ENCODE results near the gene DRD5.
A peak's percentile ranks its signal among the peaks of the same experiment; 100 is the strongest.

DRD5 gene

GRCh38 chr4:9812501-9813340 lies 31.3 kb downstream of the DRD5 start:
- peak; percentile 84 for FAIRE-seq
- DNase-seq (ENCODE audit: extremely low spot score, insufficient read length, low read depth) = no peak

GRCh38 chr4:9816285-9816684 lies 34.9 kb downstream of the DRD5 start:
- no peak for DNase-seq (ENCODE audit: extremely low spot score, insufficient read length, low read depth)
- FAIRE-seq = no peak

- no peak for DNase-seq (ENCODE audit: extremely low spot score, insufficient read length, low read depth)
- no peak for FAIRE-seq
Measured at GRCh38 chr4:9820343-9820742, 38.9 kb downstream of the DRD5 start.

- DNase-seq (ENCODE audit: extremely low spot score, insufficient read length, low read depth) (no peak), FAIRE-seq (no peak)
Measured at GRCh38 chr4:9825049-9825448, 43.6 kb downstream of the DRD5 start.

- FAIRE-seq = no peak
- no peak for DNase-seq (ENCODE audit: extremely low spot score, insufficient read length, low read depth)
Measured at GRCh38 chr4:9826551-9826950, 45.1 kb downstream of the DRD5 start.

GRCh38 chr4:9832640-9833039 lies 51.2 kb downstream of the DRD5 start:
- no peak for FAIRE-seq
- DNase-seq (ENCODE audit: extremely low spot score, insufficient read length, low read depth) = no peak

GRCh38 chr4:9833421-9833820 lies 52.0 kb downstream of the DRD5 start:
- FAIRE-seq (no peak), DNase-seq (ENCODE audit: extremely low spot score, insufficient read length, low read depth) (no peak)

All from GM18507 (cell line).